A673 (cell line): ENCODE measurements around the gene KNDC1.

Source experiments
- EZH2 ChIP-seq: fragments of 200-600 bp; sonication (generic); IDR thresholded peaks from 2 replicates; pipeline ENCODE4 v1.6.1; 2017; ENCODE audit warnings: borderline replicate concordance, low read depth, mild to moderate bottlenecking, mixed read lengths, antibody characterized with exemption, low read length; ENCODE audit not compliant: poor library complexity, severe bottlenecking
- TF ChIP-seq, protein P1 (sequence below): fragments of 300-800, 200-600 bp; sonication (generic); conservative IDR thresholded peaks from 2 replicates; pipeline ENCODE4 v1.5.1; 2017; ENCODE audit warnings: low read depth, mild to moderate bottlenecking, antibody characterized with exemption, low read length, moderate library complexity, mixed read lengths

- TF ChIP-seq, protein P1, sequence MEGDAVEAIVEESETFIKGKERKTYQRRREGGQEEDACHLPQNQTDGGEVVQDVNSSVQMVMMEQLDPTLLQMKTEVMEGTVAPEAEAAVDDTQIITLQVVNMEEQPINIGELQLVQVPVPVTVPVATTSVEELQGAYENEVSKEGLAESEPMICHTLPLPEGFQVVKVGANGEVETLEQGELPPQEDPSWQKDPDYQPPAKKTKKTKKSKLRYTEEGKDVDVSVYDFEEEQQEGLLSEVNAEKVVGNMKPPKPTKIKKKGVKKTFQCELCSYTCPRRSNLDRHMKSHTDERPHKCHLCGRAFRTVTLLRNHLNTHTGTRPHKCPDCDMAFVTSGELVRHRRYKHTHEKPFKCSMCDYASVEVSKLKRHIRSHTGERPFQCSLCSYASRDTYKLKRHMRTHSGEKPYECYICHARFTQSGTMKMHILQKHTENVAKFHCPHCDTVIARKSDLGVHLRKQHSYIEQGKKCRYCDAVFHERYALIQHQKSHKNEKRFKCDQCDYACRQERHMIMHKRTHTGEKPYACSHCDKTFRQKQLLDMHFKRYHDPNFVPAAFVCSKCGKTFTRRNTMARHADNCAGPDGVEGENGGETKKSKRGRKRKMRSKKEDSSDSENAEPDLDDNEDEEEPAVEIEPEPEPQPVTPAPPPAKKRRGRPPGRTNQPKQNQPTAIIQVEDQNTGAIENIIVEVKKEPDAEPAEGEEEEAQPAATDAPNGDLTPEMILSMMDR: no peak
- no peak for TF ChIP-seq EZH2
Measured at GRCh38 chr10:133217800-133218589, 58.0 kb downstream of the KNDC1 start.
